ENCODE measurements around the gene CBX7.

The CBX7 gene

DNA sequence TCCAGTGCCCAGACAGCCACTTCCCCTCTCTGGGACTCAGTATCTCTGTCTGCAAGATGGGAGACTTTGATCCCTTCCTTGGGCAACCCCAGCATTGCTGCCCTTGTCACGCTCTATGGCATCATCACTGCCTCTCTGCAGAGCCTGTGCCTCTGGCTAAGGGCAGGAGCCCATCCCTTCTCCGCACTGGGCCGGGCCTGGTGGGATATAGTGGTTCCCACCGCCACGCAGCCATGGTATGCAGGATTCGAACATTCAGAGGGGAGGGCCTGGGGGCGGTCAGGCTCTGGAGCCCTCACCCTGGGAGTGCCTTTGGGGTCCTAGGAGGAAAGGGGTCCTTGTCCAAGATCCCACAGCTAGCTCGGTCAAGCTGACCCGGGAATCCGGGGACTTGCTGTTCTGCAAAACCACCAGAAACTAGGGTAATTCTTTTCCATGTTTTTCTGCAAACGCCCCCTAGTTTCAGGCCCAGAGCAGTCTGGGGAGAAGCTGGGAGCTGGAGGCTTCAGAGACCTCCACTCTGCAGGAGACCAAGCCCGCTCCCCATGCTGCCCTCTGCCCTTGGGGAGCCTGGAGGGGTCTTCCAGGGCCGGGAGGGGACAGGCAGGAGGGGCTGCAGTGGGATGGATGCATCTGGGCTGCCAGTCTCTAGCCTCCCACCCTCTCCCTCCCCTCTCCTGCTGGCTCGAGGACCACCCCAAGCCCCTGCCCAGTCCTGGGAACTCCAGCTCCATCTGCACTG lies 24.4 kb upstream of the CBX7 start:
- TF ChIP-seq CEBPB (IDR thresholded peaks at IDR 0.05) (no peak), ZBTB7A (IDR thresholded peaks at IDR 0.05; ENCODE audit: low read depth) (no peak; the same call in none of the 2 replicates), TCF12 (IDR thresholded peaks at IDR 0.05; ENCODE audit: low read depth) (no peak), FOXM1 (IDR thresholded peaks at IDR 0.05; ENCODE audit: borderline replicate concordance, low read depth) (no peak), EGR1 (IDR thresholded peaks at IDR 0.05) (no peak), YY1 (IDR thresholded peaks at IDR 0.05; ENCODE audit: low read depth) (no peak)
- TF ChIP-seq, protein P1, sequence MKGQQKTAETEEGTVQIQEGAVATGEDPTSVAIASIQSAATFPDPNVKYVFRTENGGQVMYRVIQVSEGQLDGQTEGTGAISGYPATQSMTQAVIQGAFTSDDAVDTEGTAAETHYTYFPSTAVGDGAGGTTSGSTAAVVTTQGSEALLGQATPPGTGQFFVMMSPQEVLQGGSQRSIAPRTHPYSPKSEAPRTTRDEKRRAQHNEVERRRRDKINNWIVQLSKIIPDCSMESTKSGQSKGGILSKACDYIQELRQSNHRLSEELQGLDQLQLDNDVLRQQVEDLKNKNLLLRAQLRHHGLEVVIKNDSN (IDR thresholded peaks at IDR 0.05) = no peak

DNA sequence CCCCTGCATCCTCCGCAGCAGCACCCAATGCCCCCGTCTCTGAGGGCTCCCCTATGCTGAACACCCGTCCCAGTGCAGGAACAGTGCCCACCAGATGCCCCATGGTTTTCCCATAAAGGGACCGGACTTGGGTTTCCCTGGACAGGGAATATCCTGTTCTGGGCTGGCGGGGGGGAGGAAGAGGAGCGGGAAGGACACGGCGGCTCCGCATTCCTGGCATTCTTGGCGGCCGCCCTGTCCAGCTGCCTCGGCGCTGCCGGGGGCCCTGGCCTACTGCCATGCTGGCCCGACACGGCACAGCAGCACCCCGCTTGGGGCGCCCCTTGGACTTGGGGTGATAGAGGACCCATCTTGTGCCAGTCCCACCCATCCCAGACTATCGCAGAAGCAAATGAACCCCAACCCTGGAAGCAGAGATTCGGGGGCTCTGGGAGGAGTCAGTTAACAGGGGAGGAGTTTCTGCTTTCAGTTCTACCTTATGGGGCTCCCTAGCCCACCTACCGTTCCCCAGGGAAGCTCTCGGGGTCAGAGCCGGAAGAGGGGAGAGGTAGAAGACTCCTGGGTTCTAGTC lies 23.7 kb upstream of the CBX7 start:
- TF ChIP-seq EGR1 (IDR thresholded peaks at IDR 0.05) (no peak), EP300 (IDR thresholded peaks at IDR 0.05; ENCODE audit: borderline replicate concordance) (peak; percentile 94), TEAD4 (IDR thresholded peaks at IDR 0.05) (peak; percentile 100), CEBPB (IDR thresholded peaks at IDR 0.05) (peak; percentile 13; the same call in 1 of the 2 replicates), YY1 (IDR thresholded peaks at IDR 0.05; ENCODE audit: low read depth) (peak; percentile 60; the same call in 1 of the 2 replicates), CREB1 (IDR thresholded peaks at IDR 0.05; ENCODE audit: low read depth) (no peak), RAD21 (IDR thresholded peaks at IDR 0.05; ENCODE audit: low read depth) (peak; percentile 1; the same call in 1 of the 2 replicates), TCF12 (IDR thresholded peaks at IDR 0.05; ENCODE audit: low read depth) (peak; percentile 97), TAF1 (IDR thresholded peaks at IDR 0.05; ENCODE audit: low read depth) (no peak), ZBTB7A (IDR thresholded peaks at IDR 0.05; ENCODE audit: low read depth) (peak; percentile 78), FOXM1 (IDR thresholded peaks at IDR 0.05; ENCODE audit: borderline replicate concordance, low read depth) (peak; percentile 84), NFIC (IDR thresholded peaks at IDR 0.05) (peak; percentile 99)
- TF ChIP-seq, protein P1 (IDR thresholded peaks at IDR 0.05) = peak; percentile 34; the same call in 1 of the 2 replicates
- TF ChIP-seq, protein P2, sequence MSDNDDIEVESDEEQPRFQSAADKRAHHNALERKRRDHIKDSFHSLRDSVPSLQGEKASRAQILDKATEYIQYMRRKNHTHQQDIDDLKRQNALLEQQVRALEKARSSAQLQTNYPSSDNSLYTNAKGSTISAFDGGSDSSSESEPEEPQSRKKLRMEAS (IDR thresholded peaks at IDR 0.05) = no peak; the same call in 1 of the 2 replicates
- TF ChIP-seq, protein P3, sequence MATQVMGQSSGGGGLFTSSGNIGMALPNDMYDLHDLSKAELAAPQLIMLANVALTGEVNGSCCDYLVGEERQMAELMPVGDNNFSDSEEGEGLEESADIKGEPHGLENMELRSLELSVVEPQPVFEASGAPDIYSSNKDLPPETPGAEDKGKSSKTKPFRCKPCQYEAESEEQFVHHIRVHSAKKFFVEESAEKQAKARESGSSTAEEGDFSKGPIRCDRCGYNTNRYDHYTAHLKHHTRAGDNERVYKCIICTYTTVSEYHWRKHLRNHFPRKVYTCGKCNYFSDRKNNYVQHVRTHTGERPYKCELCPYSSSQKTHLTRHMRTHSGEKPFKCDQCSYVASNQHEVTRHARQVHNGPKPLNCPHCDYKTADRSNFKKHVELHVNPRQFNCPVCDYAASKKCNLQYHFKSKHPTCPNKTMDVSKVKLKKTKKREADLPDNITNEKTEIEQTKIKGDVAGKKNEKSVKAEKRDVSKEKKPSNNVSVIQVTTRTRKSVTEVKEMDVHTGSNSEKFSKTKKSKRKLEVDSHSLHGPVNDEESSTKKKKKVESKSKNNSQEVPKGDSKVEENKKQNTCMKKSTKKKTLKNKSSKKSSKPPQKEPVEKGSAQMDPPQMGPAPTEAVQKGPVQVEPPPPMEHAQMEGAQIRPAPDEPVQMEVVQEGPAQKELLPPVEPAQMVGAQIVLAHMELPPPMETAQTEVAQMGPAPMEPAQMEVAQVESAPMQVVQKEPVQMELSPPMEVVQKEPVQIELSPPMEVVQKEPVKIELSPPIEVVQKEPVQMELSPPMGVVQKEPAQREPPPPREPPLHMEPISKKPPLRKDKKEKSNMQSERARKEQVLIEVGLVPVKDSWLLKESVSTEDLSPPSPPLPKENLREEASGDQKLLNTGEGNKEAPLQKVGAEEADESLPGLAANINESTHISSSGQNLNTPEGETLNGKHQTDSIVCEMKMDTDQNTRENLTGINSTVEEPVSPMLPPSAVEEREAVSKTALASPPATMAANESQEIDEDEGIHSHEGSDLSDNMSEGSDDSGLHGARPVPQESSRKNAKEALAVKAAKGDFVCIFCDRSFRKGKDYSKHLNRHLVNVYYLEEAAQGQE (IDR thresholded peaks at IDR 0.05; ENCODE audit: low read depth) = no peak

DNA sequence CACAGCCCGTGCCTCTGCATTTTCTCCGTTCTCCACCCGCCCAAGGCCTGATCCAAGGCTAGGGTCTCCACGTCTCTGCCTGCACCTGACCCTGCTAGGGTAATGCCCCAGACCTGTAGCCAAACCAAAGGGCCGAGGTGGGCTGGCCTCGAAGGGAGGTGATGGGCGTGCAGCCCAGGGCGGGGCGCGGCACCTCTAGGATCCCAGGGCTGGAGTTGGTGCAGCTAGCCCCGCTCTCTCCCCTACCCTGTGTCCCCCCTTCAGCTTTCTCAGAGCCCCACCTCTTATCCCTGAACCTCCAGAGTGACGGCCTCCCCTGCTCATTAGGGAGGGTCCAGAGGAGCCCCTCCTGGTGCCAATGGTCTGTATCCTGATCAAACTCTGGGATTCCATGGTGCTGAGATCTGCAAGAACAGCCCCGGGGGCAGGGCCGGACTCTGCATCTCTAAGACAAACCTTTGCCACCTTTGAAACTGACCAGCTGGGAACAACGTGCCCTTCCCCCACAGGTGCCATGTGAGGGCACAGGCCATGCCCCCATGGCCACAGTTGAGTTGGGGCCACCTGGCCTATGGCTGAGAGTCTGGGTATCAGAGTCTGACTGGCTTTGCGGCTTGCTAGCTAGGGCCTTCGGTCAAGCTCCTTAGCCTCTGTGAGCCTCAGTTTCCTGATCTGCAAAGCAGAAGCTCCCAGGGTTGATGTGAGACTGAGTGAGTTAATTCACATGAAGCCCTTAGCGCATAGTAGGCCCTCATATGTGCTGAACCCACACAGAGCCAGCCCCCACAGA lies 23.1 kb upstream of the CBX7 start:
- TF ChIP-seq, protein P3 (IDR thresholded peaks at IDR 0.05; ENCODE audit: low read depth) = no peak
- TF ChIP-seq ZBTB7A (IDR thresholded peaks at IDR 0.05; ENCODE audit: low read depth) (no peak), RAD21 (IDR thresholded peaks at IDR 0.05; ENCODE audit: low read depth) (no peak), TAF1 (IDR thresholded peaks at IDR 0.05; ENCODE audit: low read depth) (no peak), TEAD4 (IDR thresholded peaks at IDR 0.05) (no peak), EGR1 (IDR thresholded peaks at IDR 0.05) (no peak), EP300 (IDR thresholded peaks at IDR 0.05; ENCODE audit: borderline replicate concordance) (no peak), CEBPB (IDR thresholded peaks at IDR 0.05) (no peak), TCF12 (IDR thresholded peaks at IDR 0.05; ENCODE audit: low read depth) (no peak), FOXM1 (IDR thresholded peaks at IDR 0.05; ENCODE audit: borderline replicate concordance, low read depth) (no peak)
- TF ChIP-seq, protein P2 (IDR thresholded peaks at IDR 0.05) = no peak; the same call in 1 of the 2 replicates

DNA sequence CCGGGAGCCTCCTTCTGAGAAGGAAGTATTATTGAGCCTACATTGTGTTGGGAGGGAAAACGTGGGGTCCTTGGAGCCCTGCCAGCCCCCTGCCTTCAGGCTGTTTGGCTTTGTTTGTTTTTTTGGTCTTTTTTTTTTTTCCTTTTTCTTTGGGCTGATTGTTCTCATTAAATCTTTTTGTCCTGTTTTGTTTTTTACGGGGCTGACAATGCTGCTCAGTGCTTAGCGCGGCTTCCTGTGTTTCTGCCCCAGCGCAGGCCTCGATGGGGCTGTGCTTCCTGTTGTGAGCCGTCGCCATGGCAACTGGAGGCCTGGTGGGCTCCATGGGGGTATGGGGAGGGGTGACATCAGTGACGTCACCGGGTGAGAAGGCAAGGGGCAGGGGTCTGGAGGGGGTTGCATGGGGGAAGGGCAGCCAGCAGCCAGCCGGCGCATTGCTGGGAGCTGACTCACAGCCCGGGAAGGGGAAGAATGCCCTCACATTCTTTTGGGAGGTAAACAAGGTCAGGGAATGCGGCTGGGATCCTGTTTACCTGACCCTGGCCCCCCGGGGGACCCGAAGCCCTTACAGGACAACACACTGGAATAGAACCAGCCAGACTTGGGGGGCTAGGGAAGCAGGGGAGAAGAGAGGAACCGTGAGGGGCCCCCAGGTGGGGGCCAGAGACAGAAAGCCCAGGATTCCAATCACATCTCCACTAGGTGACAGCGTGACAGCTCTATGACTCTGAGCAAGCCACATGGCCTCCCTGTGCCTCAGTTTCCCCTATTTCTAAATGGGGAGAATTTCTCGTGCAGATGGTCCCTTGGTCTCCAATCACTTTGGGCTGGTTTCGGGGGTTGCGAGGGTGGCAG lies 22.2 kb upstream of the CBX7 start:
- TF ChIP-seq NFIC (IDR thresholded peaks at IDR 0.05) (peak; percentile 74), EP300 (IDR thresholded peaks at IDR 0.05; ENCODE audit: borderline replicate concordance) (peak; percentile 89), CEBPB (IDR thresholded peaks at IDR 0.05) (peak; percentile 52; the same call in 1 of the 2 replicates), TEAD4 (IDR thresholded peaks at IDR 0.05) (peak; percentile 100), YY1 (IDR thresholded peaks at IDR 0.05; ENCODE audit: low read depth) (peak; percentile 8; the same call in 1 of the 2 replicates), EGR1 (IDR thresholded peaks at IDR 0.05) (peak; percentile 5; the same call in 1 of the 2 replicates), FOXM1 (IDR thresholded peaks at IDR 0.05; ENCODE audit: borderline replicate concordance, low read depth) (peak; percentile 85), TCF12 (IDR thresholded peaks at IDR 0.05; ENCODE audit: low read depth) (peak; percentile 95), ZBTB7A (IDR thresholded peaks at IDR 0.05; ENCODE audit: low read depth) (peak; percentile 100), CREB1 (IDR thresholded peaks at IDR 0.05; ENCODE audit: low read depth) (0 out of 2 replicates have a peak, but pooled peaks have one; percentile 53), TAF1 (IDR thresholded peaks at IDR 0.05; ENCODE audit: low read depth) (no peak), RAD21 (IDR thresholded peaks at IDR 0.05; ENCODE audit: low read depth) (no peak; the same call in 1 of the 2 replicates)
- TF ChIP-seq, protein P3 (IDR thresholded peaks at IDR 0.05; ENCODE audit: low read depth) = no peak
- TF ChIP-seq, protein P1 (IDR thresholded peaks at IDR 0.05) = no peak
- TF ChIP-seq, protein P2 (IDR thresholded peaks at IDR 0.05) = no peak

Measured in Ishikawa (cell line).